IgD-negative memory B cell (primary cell): ENCODE results near the gene ATF7IP. TPM values are rescaled to one million over a fixed set of nuclear protein-coding genes. Genes with fewer than 3 reads are reported as not detected.

Source experiments
- H3K27ac Mint-ChIP-seq, 3 donors: one replicate each; pipeline ENCODE4 v1.8.0; 2020 to 2022; ENCODE audit warnings: mild to moderate bottlenecking in 3 of 3, mixed read lengths in 3 of 3, moderate library complexity in 1 of 3
- H3K27me3 Mint-ChIP-seq: one replicate; pipeline ENCODE4 v1.8.0; 2021; ENCODE audit warnings: mixed read lengths
- H3K36me3 Mint-ChIP-seq: one replicate; pipeline ENCODE4 v1.8.0; 2020; ENCODE audit warnings: mild to moderate bottlenecking, mixed read lengths
- H3K4me1 Mint-ChIP-seq, 3 donors: one replicate each; pipeline ENCODE4 v1.8.0; 2020 to 2022; ENCODE audit warnings: mixed read lengths in 3 of 3, mild to moderate bottlenecking in 1 of 3
- H3K4me3 Mint-ChIP-seq, 4 donors: one replicate each; pipeline ENCODE4 v1.8.0; 2020 to 2022; ENCODE audit warnings: mild to moderate bottlenecking in 4 of 4, mixed read lengths in 4 of 4, moderate library complexity in 3 of 4
- H3K9me3 Mint-ChIP-seq, 3 donors: one replicate each; pipeline ENCODE4 v1.8.0; 2020 to 2021; ENCODE audit warnings: mixed read lengths in 3 of 3, mild to moderate bottlenecking in 1 of 3
- polyA plus RNA-seq: library from polyadenylated mRNA; unstranded; fragments of 300-500 nt; fragmentation: Illumina TruSeq; gene quantifications from one replicate; pipeline ENCODE4 v1.2.3, GENCODE V29; 2021

Gene ATF7IP
- polyA plus RNA-seq, 1 donor from 2014 or later = 126 TPM

DNA sequence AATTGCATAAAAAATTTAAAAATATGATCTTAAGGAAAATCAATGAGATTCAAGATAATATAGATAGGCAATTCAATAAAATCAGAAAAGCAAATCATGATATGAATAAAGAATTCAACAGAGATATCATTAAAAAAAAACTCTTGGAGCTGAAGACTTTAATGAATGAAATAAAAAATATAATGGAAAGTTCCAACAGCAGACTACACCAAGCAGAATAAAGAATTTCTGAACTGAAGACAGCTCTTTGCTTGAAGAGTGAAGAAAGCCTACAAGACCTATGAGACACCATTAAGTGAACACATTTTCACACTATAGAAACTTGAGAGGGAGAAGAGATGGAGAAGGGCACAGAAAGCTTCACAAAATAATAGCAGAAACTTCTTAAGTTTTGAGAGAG lies 156.3 kb downstream of the ATF7IP start:
- peaks cover 20 to 49% (median 25%) of the 10 kb centered on the region in 3 donors for H3K9me3 Mint-ChIP-seq
- H3K27ac Mint-ChIP-seq = no peak overlapping the region
- peaks cover 1% of the 10 kb centered on the region for H3K27me3 Mint-ChIP-seq
- H3K36me3 Mint-ChIP-seq = peaks cover 4% of the 10 kb centered on the region
- H3K4me1 Mint-ChIP-seq = no peaks in the 10 kb centered on the region
- H3K4me3 Mint-ChIP-seq = no peak overlapping the region

DNA sequence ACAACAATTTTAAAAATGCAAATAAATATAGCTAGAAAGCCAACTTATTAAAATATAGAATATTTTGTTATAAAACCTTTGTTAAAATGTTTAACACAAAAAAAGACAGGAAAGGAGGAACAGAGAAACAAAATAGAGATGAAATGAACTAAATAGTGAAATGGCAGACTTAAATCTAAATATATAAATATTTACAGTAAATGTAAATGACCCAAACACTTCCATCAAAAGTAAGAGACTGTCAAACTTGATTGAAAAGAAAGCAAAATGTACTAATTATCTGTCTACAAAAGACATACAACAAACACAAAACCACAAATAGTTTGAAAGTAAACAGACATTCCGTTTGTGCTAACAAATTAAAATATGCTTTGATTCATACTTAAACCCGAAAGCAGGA lies 160.5 kb downstream of the ATF7IP start:
- peaks cover 9% of the 10 kb centered on the region for H3K36me3 Mint-ChIP-seq
- peaks cover 16 to 40% (median 20%) of the 10 kb centered on the region in 3 donors for H3K9me3 Mint-ChIP-seq
- no peak overlapping the region for H3K4me3 Mint-ChIP-seq
- no peak overlapping the region for H3K27ac Mint-ChIP-seq
- H3K27me3 Mint-ChIP-seq = peaks cover 1% of the 10 kb centered on the region
- no peaks in the 10 kb centered on the region for H3K4me1 Mint-ChIP-seq

DNA sequence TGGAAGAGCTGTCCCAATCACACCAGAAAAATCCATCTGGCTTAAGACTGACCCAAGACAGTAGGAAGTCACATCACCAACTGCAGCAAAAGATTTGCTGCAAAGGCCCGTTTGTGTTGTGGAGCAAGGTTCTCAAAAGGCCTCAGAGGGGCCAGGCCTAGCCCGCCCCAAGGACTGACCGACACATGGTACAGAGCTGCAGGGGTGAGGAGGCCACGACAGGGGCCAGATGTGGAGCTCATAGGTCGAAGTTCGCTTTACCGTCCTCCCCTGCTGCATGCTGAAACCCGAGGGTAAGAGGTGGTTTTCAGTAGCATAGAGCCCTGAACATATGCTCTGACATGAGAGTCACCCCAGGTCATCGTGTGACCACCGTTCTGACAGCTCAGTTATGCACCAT lies 166.7 kb downstream of the ATF7IP start:
- Mint-ChIP-seq H3K36me3 (peaks cover 10% of the 10 kb centered on the region), H3K4me3 (no peak overlapping the region), H3K27ac (peak overlapping the region in 1 of 3 donors; percentile 77), H3K4me1 (no peaks in the 10 kb centered on the region), H3K9me3 (no peaks in the 10 kb centered on the region), H3K27me3 (no peaks in the 10 kb centered on the region)

DNA sequence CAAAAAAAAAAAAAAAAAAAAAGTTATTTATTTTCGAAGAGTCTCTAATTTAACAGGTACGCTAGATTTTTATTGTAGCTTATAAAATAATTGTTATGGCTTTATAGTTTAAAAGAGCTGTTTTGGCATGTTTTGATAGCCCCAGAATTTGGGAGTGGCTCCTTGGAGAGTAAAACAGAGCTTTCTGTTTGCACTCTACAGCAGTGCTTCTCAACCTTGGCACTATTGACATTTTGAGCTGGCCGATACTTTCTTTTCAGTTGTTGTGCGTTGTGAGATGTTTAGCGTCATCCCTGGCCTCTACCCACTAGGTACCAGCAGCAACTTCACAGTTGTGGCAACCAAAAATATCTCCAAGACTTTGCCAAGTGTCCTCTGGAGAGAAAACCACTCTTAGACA lies 171.6 kb downstream of the ATF7IP start:
- Mint-ChIP-seq H3K4me1 (peaks cover 0 to 5% (median 0%) of the 10 kb centered on the region in 3 donors), H3K9me3 (peaks cover 0 to 2% (median 0%) of the 10 kb centered on the region in 3 donors), H3K36me3 (peaks cover 5% of the 10 kb centered on the region), H3K27me3 (no peaks in the 10 kb centered on the region), H3K27ac (no peak overlapping the region), H3K4me3 (no peak overlapping the region)

DNA sequence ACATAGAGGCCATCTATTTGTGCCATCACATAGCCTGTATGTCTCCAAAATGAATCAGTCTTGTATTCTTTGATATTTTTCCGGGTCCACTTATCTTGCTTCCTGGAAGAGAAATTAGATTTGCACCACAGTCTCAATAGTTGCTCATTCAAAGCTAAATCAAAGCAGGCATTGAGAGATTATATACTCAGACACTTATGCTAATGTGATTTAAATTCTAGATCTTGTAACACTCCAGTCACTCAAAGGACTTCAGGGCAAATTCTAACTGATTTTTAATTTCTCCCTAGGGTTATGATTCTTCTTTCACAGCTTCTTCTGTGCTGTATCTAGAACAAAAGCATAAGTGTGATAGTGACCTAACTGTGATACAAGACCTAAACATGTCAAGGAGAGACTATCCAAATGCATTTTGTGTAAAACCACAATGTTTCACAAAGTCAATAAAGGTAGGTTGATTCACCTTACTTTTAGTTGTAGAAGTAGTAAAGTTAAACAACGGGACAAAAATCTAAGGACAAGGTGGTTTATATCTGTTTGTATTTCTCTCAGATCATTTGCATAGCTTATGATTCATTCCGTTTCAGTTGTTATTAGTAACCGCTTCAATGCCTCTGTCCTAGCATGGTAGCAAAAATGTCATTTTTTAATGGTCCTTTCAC lies 175.4 kb downstream of the ATF7IP start:
- Mint-ChIP-seq H3K4me1 (peaks cover 0 to 5% (median 0%) of the 10 kb centered on the region in 3 donors), H3K36me3 (peaks cover 2% of the 10 kb centered on the region), H3K4me3 (no peak overlapping the region), H3K27ac (no peak overlapping the region), H3K27me3 (no peaks in the 10 kb centered on the region), H3K9me3 (peaks cover 0 to 2% (median 0%) of the 10 kb centered on the region in 3 donors)

DNA sequence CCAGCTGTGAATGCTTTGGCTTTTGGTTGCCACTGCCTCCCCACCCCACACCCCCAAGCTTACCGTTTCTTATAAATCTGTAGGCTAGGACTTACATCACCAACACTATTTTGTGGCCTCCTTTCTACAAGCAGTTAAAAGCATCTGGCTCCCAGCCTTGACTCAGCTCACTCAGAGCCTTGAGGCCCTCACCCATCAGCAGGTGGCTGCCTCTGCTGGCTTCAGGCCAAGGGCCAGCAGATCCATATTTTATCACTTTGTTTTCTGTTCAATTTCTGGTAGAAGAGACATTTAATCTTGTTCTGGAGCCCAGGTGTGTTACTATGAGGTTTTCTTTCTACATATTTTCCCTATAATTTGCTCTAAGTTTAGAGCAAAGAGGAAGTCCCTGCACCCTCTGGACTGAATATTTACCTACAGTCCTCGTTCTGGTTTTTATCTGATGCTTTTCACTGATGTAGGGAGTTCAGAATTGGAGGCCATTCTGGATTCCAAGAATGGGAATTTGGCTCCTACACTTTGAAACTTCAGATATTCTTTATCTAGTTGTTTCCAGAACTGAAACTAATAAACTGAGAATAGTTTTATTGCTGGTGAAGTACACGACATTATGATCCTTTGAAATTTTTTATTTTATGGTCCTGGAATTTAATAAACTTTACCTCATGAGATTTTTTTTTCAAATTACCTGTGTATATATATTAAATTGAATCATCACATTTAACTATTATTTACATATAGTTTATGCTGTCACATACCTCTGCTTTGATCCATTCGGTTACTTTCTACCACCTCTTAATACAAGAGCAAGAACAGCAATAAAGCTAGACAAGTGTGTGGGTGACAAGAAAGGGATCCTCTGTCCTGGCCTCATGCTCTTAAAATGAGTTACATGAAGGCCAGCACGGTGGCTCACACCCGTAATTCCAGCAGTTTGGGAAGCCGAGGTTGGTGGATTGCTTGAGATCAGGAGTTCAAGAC lies 180.0 kb downstream of the ATF7IP start:
- Mint-ChIP-seq H3K27ac (no peak overlapping the region), H3K9me3 (peaks cover 0 to 2% (median 0%) of the 10 kb centered on the region in 3 donors), H3K4me3 (no peak overlapping the region), H3K4me1 (peaks cover 0 to 10% (median 5%) of the 10 kb centered on the region in 3 donors), H3K36me3 (peaks cover 4% of the 10 kb centered on the region), H3K27me3 (peaks cover 6% of the 10 kb centered on the region)

DNA sequence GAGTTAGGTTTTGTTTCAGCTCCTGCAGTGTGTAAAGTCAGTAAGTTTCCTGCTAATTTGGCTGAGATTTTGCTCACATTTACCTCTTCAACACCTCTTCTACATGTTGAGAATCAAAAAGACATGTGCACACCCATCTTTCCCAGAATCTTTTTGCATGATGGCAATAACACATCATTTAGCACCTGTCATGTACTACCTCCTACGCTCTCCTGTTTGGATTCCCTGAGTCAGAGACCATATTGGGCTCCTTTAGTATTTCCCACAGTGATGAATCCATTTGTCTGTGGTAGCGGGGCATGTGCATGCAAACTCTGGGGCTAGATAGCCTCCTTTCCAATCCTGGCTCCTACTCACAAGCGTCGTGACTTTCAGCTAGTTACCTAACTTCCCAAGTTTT lies 182.1 kb downstream of the ATF7IP start:
- Mint-ChIP-seq H3K4me1 (peaks cover 0 to 5% (median 5%) of the 10 kb centered on the region in 3 donors), H3K9me3 (peaks cover 0 to 4% (median 2%) of the 10 kb centered on the region in 3 donors), H3K27ac (no peak overlapping the region), H3K4me3 (no peak overlapping the region), H3K36me3 (peaks cover 5% of the 10 kb centered on the region), H3K27me3 (peaks cover 6% of the 10 kb centered on the region)

DNA sequence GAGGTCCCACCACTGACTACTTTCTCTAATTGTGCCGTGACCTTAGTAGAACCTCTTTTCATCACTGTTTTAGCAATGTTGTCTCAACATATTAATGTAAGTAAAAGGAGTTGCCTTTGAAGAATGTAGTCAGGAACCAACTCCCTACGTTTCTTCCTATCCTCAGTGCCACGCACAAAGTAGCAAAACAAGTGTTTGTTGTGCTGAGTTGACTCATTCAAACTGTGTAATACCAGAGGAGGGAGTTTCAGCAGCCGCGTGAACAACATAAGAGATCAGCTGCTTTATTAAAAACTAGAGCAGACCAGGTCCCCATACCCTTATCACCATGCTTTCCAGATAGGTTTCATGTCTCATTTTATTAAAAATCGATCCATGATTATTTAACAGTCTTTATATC lies 183.1 kb downstream of the ATF7IP start:
- H3K27ac Mint-ChIP-seq = peak overlapping the region in 1 of 3 donors; percentile 17
- H3K4me3 Mint-ChIP-seq = no peak overlapping the region
- H3K36me3 Mint-ChIP-seq = peaks cover 5% of the 10 kb centered on the region
- peaks cover 6% of the 10 kb centered on the region for H3K27me3 Mint-ChIP-seq
- peaks cover 0 to 4% (median 2%) of the 10 kb centered on the region in 3 donors for H3K9me3 Mint-ChIP-seq
- H3K4me1 Mint-ChIP-seq = peaks cover 0 to 5% (median 5%) of the 10 kb centered on the region in 3 donors

Other genes with a start within 250 kb of the ATF7IP start
- 1.4 TPM for gene PLBD1, start 202.2 kb downstream of the ATF7IP start, polyA plus RNA-seq